A549 (cell line): ENCODE data around the gene SUMO2. TPM values are rescaled to one million over a fixed set of nuclear protein-coding genes. Genes with fewer than 3 reads are reported as not detected.

Experiments
- ATAC-seq, 2 experiments: fragments of 200-7000 bp in 1 of 2; fragments of >200 bp in 1 of 2; cut with Nextera tagmentation in 1 of 2; cut with Tn5 transposase in 1 of 2; 3 replicates each; pipeline versions ENCODE4 v1.8.0 to v1.9.1; 2018 to 2020; ENCODE audit warnings: mild to moderate bottlenecking in 1 of 2, moderate library complexity in 1 of 2
- CTCF ChIA-PET: fragments of 300-600 bp; sonication (Branson Sonifier 250); formaldehyde crosslinking; extraction: SDS; loops from one replicate; lab custom pipeline; 2021; ENCODE audit warnings: antibody characterized with exemption, inconsistent platforms; lab: Yijun Ruan, JAX
- POLR2A ChIA-PET: fragments of 350-600 bp; formaldehyde crosslinking; extraction: SDS; loops from one replicate; lab custom pipeline; 2021; ENCODE audit warnings: antibody characterized with exemption, inconsistent platforms; lab: Yijun Ruan, JAX
- DNase-seq, 2 experiments: peaks; one replicate each; pipeline versions ENCODE4 v3.0.0 to v3.0.0-alpha.2; 2011 to 2016; ENCODE audit warnings: low read depth in 1 of 2, low spot score in 1 of 2
- FAIRE-seq: peaks from 2 replicates; lab custom pipeline; 2011; peaks lifted over from hg19 to GRCh38; lab: Jason Lieb, UNC
- H3K27ac ChIP-seq, 2 experiments: fragments of >200 bp; sonication (Bioruptor Twin); formaldehyde crosslinking; 3 replicates each; pipeline ENCODE4 v1.5.1; 2016 to 2017
- H3K4me1 ChIP-seq: fragments of >200 bp; sonication (Bioruptor Twin); formaldehyde crosslinking; 3 replicates; pipeline ENCODE4 v1.6.1; 2016
- H3K4me2 ChIP-seq: fragments of >200 bp; sonication (Bioruptor Twin); formaldehyde crosslinking; 3 replicates; pipeline ENCODE4 v1.6.1; 2016
- H3K4me3 ChIP-seq: fragments of >200 bp; sonication (Bioruptor Twin); formaldehyde crosslinking; 3 replicates; pipeline ENCODE4 v1.5.1; 2016
- H3K9me3 ChIP-seq: fragments of >200 bp; sonication (Bioruptor Twin); formaldehyde crosslinking; 3 replicates; pipeline ENCODE4 v1.6.1; 2016
- BHLHE40 ChIP-seq: IDR thresholded peaks from 2 replicates; pipeline ENCODE4 v1.6.1; 2012; ENCODE audit warnings: low read depth, low read length, inconsistent platforms
- CBX2 ChIP-seq: fragments of 200-600 bp; sonication (generic); IDR thresholded peaks from 2 replicates; pipeline ENCODE4 v1.6.1; 2016; ENCODE audit warnings: low read depth, mild to moderate bottlenecking, borderline replicate concordance
- CBX8 ChIP-seq: fragments of 200-600 bp; sonication (generic); IDR thresholded peaks from 2 replicates; pipeline ENCODE4 v1.6.1; 2016
- CHD4 ChIP-seq: fragments of 200-600 bp; sonication (generic); IDR thresholded peaks from 2 replicates; pipeline ENCODE4 v1.6.1; 2016; ENCODE audit warnings: antibody characterized with exemption, mild to moderate bottlenecking, borderline replicate concordance
- EHF ChIP-seq: fragments of 250-450 bp; sonication (Bioruptor Pico); IDR thresholded peaks from 2 replicates; pipeline ENCODE4 v1.5.0; 2020; ENCODE audit warnings: mild to moderate bottlenecking
- EHMT2 ChIP-seq: fragments of 200-600 bp; sonication (generic); IDR thresholded peaks from 2 replicates; pipeline ENCODE4 v1.6.1; 2016; ENCODE audit warnings: antibody characterized with exemption, low read depth, mild to moderate bottlenecking, moderate library complexity
- EP300 ChIP-seq, 2 experiments: fragments of >200 bp; sonication (Bioruptor Twin); formaldehyde crosslinking; IDR thresholded peaks; 2 replicates in 1 of 2; 3 replicates in 1 of 2; pipeline ENCODE4 v1.6.1; 2016 to 2017
- ESRRA ChIP-seq: fragments of 150-350 bp; IDR thresholded peaks from 2 replicates; pipeline ENCODE4 v1.6.1; 2014; ENCODE audit warnings: mild to moderate bottlenecking, low read length, borderline replicate concordance
- FOSL2 ChIP-seq, 2 experiments: fragments of 450-650 bp in 1 of 2; fragments of >200 bp in 1 of 2; sonication (Bioruptor Twin) in 1 of 2; formaldehyde crosslinking; IDR thresholded peaks; 2 replicates each; pipeline versions ENCODE4 v1.5.0 to v1.6.1; 2016 to 2020; ENCODE audit warnings: mild to moderate bottlenecking in 1 of 2, moderate library complexity in 1 of 2
- GATA3 ChIP-seq: IDR thresholded peaks from 2 replicates; pipeline ENCODE4 v1.6.1; 2012; ENCODE audit warnings: borderline replicate concordance
- HOXA7 ChIP-seq: fragments of 250-450 bp; sonication (Bioruptor Pico); IDR thresholded peaks from 2 replicates; pipeline ENCODE4 v1.5.0; 2020; ENCODE audit warnings: mild to moderate bottlenecking, moderate library complexity
- HOXB5 ChIP-seq: fragments of 250-450 bp; sonication (Bioruptor Pico); IDR thresholded peaks from 2 replicates; pipeline ENCODE4 v1.5.0; 2020; ENCODE audit warnings: mild to moderate bottlenecking, moderate library complexity
- JUNB ChIP-seq: fragments of >200 bp; sonication (Bioruptor Twin); formaldehyde crosslinking; IDR thresholded peaks from 2 replicates; pipeline ENCODE4 v1.6.1; 2016
- MAFK ChIP-seq: fragments of 450-650 bp; IDR thresholded peaks from 2 replicates; pipeline ENCODE4 v1.6.1; 2014; ENCODE audit not compliant: partially characterized antibody
- MAX ChIP-seq: IDR thresholded peaks from 2 replicates; pipeline ENCODE4 v1.6.1; 2012
- MAZ ChIP-seq: fragments of 150-350 bp; IDR thresholded peaks from 2 replicates; pipeline ENCODE4 v1.6.1; 2014; ENCODE audit warnings: antibody characterized with exemption, low read depth, low read length, borderline replicate concordance
- MYC ChIP-seq: IDR thresholded peaks from 2 replicates; pipeline ENCODE4 v1.6.1; 2012; ENCODE audit warnings: mild to moderate bottlenecking, inconsistent platforms, low read length, improper control_type of control experiment, borderline replicate concordance
- NPAS2 ChIP-seq: fragments of 250-450 bp; sonication (Bioruptor Pico); IDR thresholded peaks from 2 replicates; pipeline ENCODE4 v1.8.0; 2022; ENCODE audit warnings: mild to moderate bottlenecking, moderate library complexity, borderline replicate concordance
- PBX3 ChIP-seq: IDR thresholded peaks from 2 replicates; pipeline ENCODE4 v1.6.1; 2012
- POLR2A ChIP-seq: IDR thresholded peaks from 2 replicates; pipeline ENCODE4 v1.6.1; 2012; ENCODE audit warnings: mild to moderate bottlenecking, low read length
- POLR2AphosphoS2 ChIP-seq: conservative IDR thresholded peaks from 2 replicates; pipeline ENCODE4 v1.6.1; 2012; ENCODE audit warnings: low read length, improper control_type of control experiment, inconsistent platforms
- RFX5 ChIP-seq: fragments of 450-650 bp; IDR thresholded peaks from 2 replicates; pipeline ENCODE4 v1.7.1; 2014; ENCODE audit warnings: antibody characterized with exemption, mild to moderate bottlenecking, moderate library complexity
- RNF2 ChIP-seq: fragments of 200-600 bp; sonication (generic); IDR thresholded peaks from 2 replicates; pipeline ENCODE4 v1.6.1; 2016; ENCODE audit warnings: low read depth, mild to moderate bottlenecking, antibody characterized with exemption, moderate library complexity, borderline replicate concordance
- SMC3 ChIP-seq: fragments of >200 bp; sonication (Bioruptor Twin); formaldehyde crosslinking; IDR thresholded peaks from 3 replicates; pipeline ENCODE4 v1.6.1; 2018; ENCODE audit warnings: inconsistent platforms
- TFCP2L1 ChIP-seq: fragments of 250-450 bp; sonication (Bioruptor Pico); IDR thresholded peaks from 2 replicates; pipeline ENCODE4 v1.5.0; 2021; ENCODE audit warnings: mild to moderate bottlenecking
- ZC3H11A ChIP-seq: fragments of 450-650 bp; IDR thresholded peaks from 2 replicates; pipeline ENCODE4 v1.6.1; 2014; ENCODE audit warnings: antibody characterized with exemption, mild to moderate bottlenecking
- ZFP36 ChIP-seq: fragments of 450-650 bp; IDR thresholded peaks from 2 replicates; pipeline ENCODE4 v1.6.1; 2014; ENCODE audit warnings: borderline replicate concordance; ENCODE audit not compliant: partially characterized antibody
- ZNF302 ChIP-seq: fragments of 250-450 bp; sonication (Bioruptor Pico); IDR thresholded peaks from 2 replicates; pipeline ENCODE4 v1.9.0; 2021; ENCODE audit warnings: inconsistent platforms, mild to moderate bottlenecking, moderate library complexity
- ZSCAN20 ChIP-seq: fragments of 250-450 bp; sonication (Bioruptor Pico); IDR thresholded peaks from 2 replicates; pipeline ENCODE4 v1.8.0; 2022; ENCODE audit warnings: mild to moderate bottlenecking, moderate library complexity
- WGBS: methylation state at CpG from one replicate; pipeline ENCODE4 v1.1.6; 2017; ENCODE audit errors: missing lambda C conversion rate; 5-methylcytosine and 5-hydroxymethylcytosine counted together
- polyA plus RNA-seq, 4 experiments: library from polyadenylated mRNA; depleted of rRNA in 3 of 4; stranded (reverse); fragments of >200 nt; fragmentation: RNase III in 1 of 4; extraction: RNeasy Plus Mini Kit Qiagen cat#74134 plus additional on column Dnase treatment in 1 of 4; gene quantifications; 2 replicates in 3 of 4; 3 replicates in 1 of 4; pipeline ENCODE4 v1.2.3, GENCODE V29; 2011 to 2017
- TF ChIP-seq, protein P1 (sequence below): fragments of 150-350 bp; IDR thresholded peaks from 2 replicates; pipeline ENCODE4 v1.6.1; 2014; ENCODE audit warnings: low read depth, mild to moderate bottlenecking, low read length
- TF ChIP-seq, protein P2 (sequence below): fragments of 200-600 bp; sonication (generic); IDR thresholded peaks from 2 replicates; pipeline ENCODE4 v1.6.1; 2016; ENCODE audit warnings: antibody characterized with exemption, mild to moderate bottlenecking, moderate library complexity
- TF ChIP-seq, protein P3 (sequence below): IDR thresholded peaks from 2 replicates; pipeline ENCODE4 v1.6.1; 2012; ENCODE audit warnings: low read depth, borderline replicate concordance

The SUMO2 gene
- polyA plus RNA-seq, 2 of the 4 experiments (the other 2 are of a cell fraction): 525 to 545 TPM

GRCh38 chr17:75124041-75124818 lies 58.5 kb downstream of the SUMO2 start:
- Histone ChIP-seq H3K4me3 (peak overlapping the region; percentile 31), H3K4me2 (peak overlapping the region; percentile 93), H3K4me1 (peaks cover 61% of the 10 kb centered on the region), H3K27ac (peak overlapping the region; percentile 92 to 97), H3K9me3 (no peaks in the 10 kb centered on the region)
- CTCF ChIA-PET: interaction anchor here (0.6 to 81.8 kb wide), 14 partner anchors 3 to 166 kb away, joined by 3 to 3429 read pairs (median 4); partner anchors contain the start of genes ARMC7, ATP5PD, JPT1 and KCTD2
- POLR2A ChIA-PET: interaction anchor here (0.7 to 2.3 kb wide), 22 partner anchors 7 to 731 kb away, joined by 3 to 56 read pairs (median 4); partner anchors contain the start of genes ARMC7, FDXR, JPT1 and NT5C
- FAIRE-seq (peak; percentile 95), DNase-seq (peak; percentile 99 to 100), ATAC-seq (peak; percentile 93)
- 4% methylated on average over 19 of the region's 19 CpGs for WGBS
- TF ChIP-seq MYC (peak; percentile 91), FOSL2 (IDR thresholded peaks at IDR 0.05) (peak; percentile 98), FOSL2 (CRISPR knock-in tag; IDR thresholded peaks at IDR 0.05) (peak; percentile 100), EP300 (IDR thresholded peaks at IDR 0.05) (peak; percentile 30 to 80; a peak in 3 of 5 replicates), SMC3 (peak; percentile 46; the same call in 2 of the 3 replicates), ZNF302 (peak; percentile 95), RNF2 (no peak), ESRRA (no peak), BHLHE40 (0 out of 2 replicates have a peak, but pooled peaks have one; percentile 3), CHD4 (no peak), ZFP36 (no peak), GATA3 (peak; percentile 93), CBX2 (no peak), JUNB (peak; percentile 93), RFX5 (peak; percentile 59), POLR2A (peak; percentile 62), HOXB5 (CRISPR knock-in tag) (peak; percentile 97), ZSCAN20 (CRISPR knock-in tag) (peak; percentile 89), EHMT2 (peak; percentile 63; the same call in 1 of the 2 replicates), TFCP2L1 (peak; percentile 92), POLR2AphosphoS2 (peak; percentile 76), MAFK (peak; percentile 99), PBX3 (peak; percentile 66; the same call in 1 of the 2 replicates), ZC3H11A (no peak), MAX (peak; percentile 97), HOXA7 (CRISPR knock-in tag) (peak; percentile 95), MAZ (peak; percentile 99), CBX8 (no peak), NPAS2 (CRISPR knock-in tag) (peak; percentile 49; the same call in 1 of the 2 replicates), EHF (CRISPR knock-in tag) (peak; percentile 98)
- TF ChIP-seq, protein P1, sequence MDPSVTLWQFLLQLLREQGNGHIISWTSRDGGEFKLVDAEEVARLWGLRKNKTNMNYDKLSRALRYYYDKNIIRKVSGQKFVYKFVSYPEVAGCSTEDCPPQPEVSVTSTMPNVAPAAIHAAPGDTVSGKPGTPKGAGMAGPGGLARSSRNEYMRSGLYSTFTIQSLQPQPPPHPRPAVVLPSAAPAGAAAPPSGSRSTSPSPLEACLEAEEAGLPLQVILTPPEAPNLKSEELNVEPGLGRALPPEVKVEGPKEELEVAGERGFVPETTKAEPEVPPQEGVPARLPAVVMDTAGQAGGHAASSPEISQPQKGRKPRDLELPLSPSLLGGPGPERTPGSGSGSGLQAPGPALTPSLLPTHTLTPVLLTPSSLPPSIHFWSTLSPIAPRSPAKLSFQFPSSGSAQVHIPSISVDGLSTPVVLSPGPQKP: no peak
- TF ChIP-seq, protein P2, sequence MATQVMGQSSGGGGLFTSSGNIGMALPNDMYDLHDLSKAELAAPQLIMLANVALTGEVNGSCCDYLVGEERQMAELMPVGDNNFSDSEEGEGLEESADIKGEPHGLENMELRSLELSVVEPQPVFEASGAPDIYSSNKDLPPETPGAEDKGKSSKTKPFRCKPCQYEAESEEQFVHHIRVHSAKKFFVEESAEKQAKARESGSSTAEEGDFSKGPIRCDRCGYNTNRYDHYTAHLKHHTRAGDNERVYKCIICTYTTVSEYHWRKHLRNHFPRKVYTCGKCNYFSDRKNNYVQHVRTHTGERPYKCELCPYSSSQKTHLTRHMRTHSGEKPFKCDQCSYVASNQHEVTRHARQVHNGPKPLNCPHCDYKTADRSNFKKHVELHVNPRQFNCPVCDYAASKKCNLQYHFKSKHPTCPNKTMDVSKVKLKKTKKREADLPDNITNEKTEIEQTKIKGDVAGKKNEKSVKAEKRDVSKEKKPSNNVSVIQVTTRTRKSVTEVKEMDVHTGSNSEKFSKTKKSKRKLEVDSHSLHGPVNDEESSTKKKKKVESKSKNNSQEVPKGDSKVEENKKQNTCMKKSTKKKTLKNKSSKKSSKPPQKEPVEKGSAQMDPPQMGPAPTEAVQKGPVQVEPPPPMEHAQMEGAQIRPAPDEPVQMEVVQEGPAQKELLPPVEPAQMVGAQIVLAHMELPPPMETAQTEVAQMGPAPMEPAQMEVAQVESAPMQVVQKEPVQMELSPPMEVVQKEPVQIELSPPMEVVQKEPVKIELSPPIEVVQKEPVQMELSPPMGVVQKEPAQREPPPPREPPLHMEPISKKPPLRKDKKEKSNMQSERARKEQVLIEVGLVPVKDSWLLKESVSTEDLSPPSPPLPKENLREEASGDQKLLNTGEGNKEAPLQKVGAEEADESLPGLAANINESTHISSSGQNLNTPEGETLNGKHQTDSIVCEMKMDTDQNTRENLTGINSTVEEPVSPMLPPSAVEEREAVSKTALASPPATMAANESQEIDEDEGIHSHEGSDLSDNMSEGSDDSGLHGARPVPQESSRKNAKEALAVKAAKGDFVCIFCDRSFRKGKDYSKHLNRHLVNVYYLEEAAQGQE: no peak
- TF ChIP-seq, protein P3, sequence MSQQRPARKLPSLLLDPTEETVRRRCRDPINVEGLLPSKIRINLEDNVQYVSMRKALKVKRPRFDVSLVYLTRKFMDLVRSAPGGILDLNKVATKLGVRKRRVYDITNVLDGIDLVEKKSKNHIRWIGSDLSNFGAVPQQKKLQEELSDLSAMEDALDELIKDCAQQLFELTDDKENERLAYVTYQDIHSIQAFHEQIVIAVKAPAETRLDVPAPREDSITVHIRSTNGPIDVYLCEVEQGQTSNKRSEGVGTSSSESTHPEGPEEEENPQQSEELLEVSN: peak; percentile 83
